Esophagus squamous epithelium (tissue), 5 donors: ENCODE results near the gene SERHL2. TPM values are rescaled to one million over a fixed set of nuclear protein-coding genes. Genes with fewer than 3 reads are reported as not detected.
"Not testable (repeated sequence)": the region's sequence is repeated elsewhere in the genome, so short reads cannot be mapped to it uniquely, and the experiment has no call there.

Experiments used
- DNase-seq: peaks from one replicate; lab custom pipeline; 2025; lab: John Stamatoyannopoulos, UW
- H3K27ac ChIP-seq, 4 donors: fragments of 200-600 bp; sonication (generic); one replicate each; pipeline ENCODE4 v1.5.1; 2016 to 2019; ENCODE audit warnings: mild to moderate bottlenecking in 1 of 4
- H3K27me3 ChIP-seq, 4 donors: fragments of 200-600 bp; sonication (generic); 1 replicate in 3 of 4; 2 replicates in 1 of 4; pipeline versions ENCODE4 v1.5.1 to v1.6.0; 2017 to 2021; ENCODE audit warnings: antibody characterized with exemption in 1 of 4
- H3K36me3 ChIP-seq, 3 donors: fragments of 200-600 bp; sonication (generic); one replicate each; pipeline ENCODE4 v1.5.1; 2016 to 2019
- H3K4me1 ChIP-seq, 3 donors: fragments of 200-600 bp; sonication (generic); one replicate each; pipeline ENCODE4 v1.5.1; 2017 to 2019
- H3K4me3 ChIP-seq, 4 donors: fragments of 200-600 bp; sonication (generic); 1 replicate in 3 of 4; 2 replicates in 1 of 4; pipeline ENCODE4 v1.5.1; 2016 to 2019; ENCODE audit warnings: mild to moderate bottlenecking in 2 of 4, moderate library complexity in 1 of 4
- H3K9me3 ChIP-seq, 3 donors: fragments of 200-600 bp; sonication (generic); one replicate each; pipeline ENCODE4 v1.5.1; 2016 to 2019
- POLR2A ChIP-seq, 4 donors: fragments of 450-650 bp; IDR thresholded peaks; one replicate each; pipeline ENCODE4 v1.6.1; 2017; ENCODE audit warnings: antibody characterized with exemption in 4 of 4, mild to moderate bottlenecking in 4 of 4, moderate library complexity in 3 of 4
- WGBS, 2 donors: methylation state at CpG; one replicate each; pipeline ENCODE4 v1.1.5; 2018; 5-methylcytosine and 5-hydroxymethylcytosine counted together
- intact Hi-C: fragments of 100-400 bp; cut with DNase I; formaldehyde crosslinking; loops from one replicate; pipeline ENCODE4 v1.15.0; 2022
- total RNA-seq, 4 donors: library from RNA; depleted of rRNA; stranded (reverse); fragments of >200 nt; gene quantifications; one replicate each; pipeline ENCODE4 v1.1.0, GENCODE V29; 2016
- TF ChIP-seq, protein P1 (sequence below), 6 experiments: fragments of 450-650 bp in 4 of 6; fragments of 200-600 bp in 2 of 6; sonication (generic) in 2 of 6; IDR thresholded peaks; one replicate each; pipeline ENCODE4 v1.5.1; 2016 to 2019; ENCODE audit warnings: antibody characterized with exemption in 6 of 6, mild to moderate bottlenecking in 4 of 6, moderate library complexity in 4 of 6
- donor health status: DM: yes; HTN: yes; CAD: no.

Gene SERHL2
- total RNA-seq, 4 donors from 2014 or later, result 2.1 to 5.1 (median 3.6) TPM

DNA sequence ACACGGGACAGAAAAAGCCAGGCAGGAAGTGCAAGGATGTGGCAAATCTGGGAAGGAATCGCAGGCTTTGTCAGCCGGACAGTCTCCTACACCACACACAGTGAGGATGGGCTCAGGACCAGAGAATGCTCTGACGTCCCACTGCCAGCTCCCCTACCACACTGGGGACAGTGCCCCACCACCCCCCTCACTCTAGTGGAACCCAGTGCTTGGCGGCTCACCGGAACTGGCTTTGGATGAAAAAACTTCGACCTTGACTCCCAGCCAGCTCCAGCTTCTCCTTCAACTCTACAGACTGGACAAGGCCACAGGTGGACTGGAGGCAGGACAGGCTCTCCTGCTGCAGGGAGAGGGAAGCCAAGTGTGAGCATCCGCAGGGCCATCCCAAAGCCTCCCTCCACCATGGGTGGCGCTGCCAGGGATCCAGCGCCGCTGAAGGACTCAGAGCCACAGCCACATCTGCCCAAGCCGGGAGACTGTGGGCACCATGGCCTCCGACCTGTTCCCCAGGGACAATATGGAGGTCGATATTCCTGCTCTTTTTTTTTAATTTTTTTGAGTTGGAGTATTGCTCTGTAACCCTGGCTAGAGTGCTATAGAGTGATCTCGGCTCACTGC lies 24.0 kb downstream of the SERHL2 start:
- H3K36me3 ChIP-seq, result peaks cover 5 to 73% (median 8%) of the 10 kb centered on the region in 3 donors
- DNase-seq, result no peak
- peaks cover 7 to 19% (median 8%) of the 10 kb centered on the region in 3 donors for H3K4me1 ChIP-seq
- WGBS, 2 donors, result 88 to 95% methylated on average over 5 to 11 of the region's 15 CpGs
- TF ChIP-seq, protein P1, sequence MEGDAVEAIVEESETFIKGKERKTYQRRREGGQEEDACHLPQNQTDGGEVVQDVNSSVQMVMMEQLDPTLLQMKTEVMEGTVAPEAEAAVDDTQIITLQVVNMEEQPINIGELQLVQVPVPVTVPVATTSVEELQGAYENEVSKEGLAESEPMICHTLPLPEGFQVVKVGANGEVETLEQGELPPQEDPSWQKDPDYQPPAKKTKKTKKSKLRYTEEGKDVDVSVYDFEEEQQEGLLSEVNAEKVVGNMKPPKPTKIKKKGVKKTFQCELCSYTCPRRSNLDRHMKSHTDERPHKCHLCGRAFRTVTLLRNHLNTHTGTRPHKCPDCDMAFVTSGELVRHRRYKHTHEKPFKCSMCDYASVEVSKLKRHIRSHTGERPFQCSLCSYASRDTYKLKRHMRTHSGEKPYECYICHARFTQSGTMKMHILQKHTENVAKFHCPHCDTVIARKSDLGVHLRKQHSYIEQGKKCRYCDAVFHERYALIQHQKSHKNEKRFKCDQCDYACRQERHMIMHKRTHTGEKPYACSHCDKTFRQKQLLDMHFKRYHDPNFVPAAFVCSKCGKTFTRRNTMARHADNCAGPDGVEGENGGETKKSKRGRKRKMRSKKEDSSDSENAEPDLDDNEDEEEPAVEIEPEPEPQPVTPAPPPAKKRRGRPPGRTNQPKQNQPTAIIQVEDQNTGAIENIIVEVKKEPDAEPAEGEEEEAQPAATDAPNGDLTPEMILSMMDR (IDR thresholded peaks at IDR 0.05), result no peak
- no peak for TF ChIP-seq POLR2A (IDR thresholded peaks at IDR 0.05)
- H3K27ac ChIP-seq, result no peak overlapping the region
- intact Hi-C loops, result no loop called here
- no peak overlapping the region for H3K4me3 ChIP-seq
- H3K27me3 ChIP-seq, result no peaks in the 10 kb centered on the region
- H3K9me3 ChIP-seq, result no peaks in the 10 kb centered on the region

GRCh38 chr22:42580040-42580439 lies 26.3 kb downstream of the SERHL2 start:
- DNase-seq, H3K9me3 ChIP-seq, H3K27ac ChIP-seq, intact Hi-C loops, H3K4me3 ChIP-seq, H3K27me3 ChIP-seq: not testable (repeated sequence)
- peaks cover 7 to 74% (median 16%) of the 10 kb centered on the region in 3 donors for H3K36me3 ChIP-seq
- peaks cover 7 to 19% (median 8%) of the 10 kb centered on the region in 3 donors for H3K4me1 ChIP-seq
- 70 to 92% methylated on average over 2 of the region's 4 CpGs for WGBS, 2 donors

DNA sequence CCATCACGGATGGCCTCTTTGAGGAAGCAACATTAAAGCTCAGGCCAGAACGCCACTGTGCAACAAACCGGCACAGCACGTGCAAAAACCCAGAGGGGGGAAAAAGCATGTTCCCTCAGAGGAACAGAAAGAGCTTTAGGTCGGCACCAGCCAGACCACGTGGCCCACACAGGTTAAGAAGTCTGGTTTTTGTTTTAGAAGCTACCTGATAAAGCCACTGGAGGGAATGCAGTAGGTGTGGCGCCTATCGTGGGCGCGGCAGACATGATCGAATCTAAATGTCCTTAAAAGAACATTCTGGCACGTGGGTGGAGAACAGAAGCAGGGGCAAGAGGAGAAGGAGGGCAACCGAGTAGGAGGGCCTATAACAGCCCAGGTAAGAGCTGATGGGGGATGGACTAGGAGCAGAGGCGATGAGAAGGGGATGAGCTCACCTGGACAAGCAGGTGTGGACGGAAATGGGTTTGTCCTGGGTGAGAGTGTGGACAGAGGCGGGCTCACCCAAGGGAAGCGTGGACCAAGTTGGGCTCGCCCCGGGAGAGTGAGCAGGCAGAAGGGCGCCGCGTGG lies 27.5 kb downstream of the SERHL2 start:
- DNase-seq, intact Hi-C loops, H3K27me3 ChIP-seq, H3K9me3 ChIP-seq: not testable (repeated sequence)
- peak overlapping the region; percentile 70 to 86 (median 82) for H3K27ac ChIP-seq
- peaks cover 7 to 19% (median 8%) of the 10 kb centered on the region in 3 donors for H3K4me1 ChIP-seq
- peaks cover 15 to 78% (median 26%) of the 10 kb centered on the region in 3 donors for H3K36me3 ChIP-seq
- 0% methylated on average over 7 to 9 of the region's 22 CpGs for WGBS, 2 donors
- peak overlapping the region; percentile 76 to 95 (median 82) for H3K4me3 ChIP-seq

- peak overlapping the region; percentile 76 to 95 (median 82) for H3K4me3 ChIP-seq
- H3K36me3 ChIP-seq, result peaks cover 15 to 78% (median 30%) of the 10 kb centered on the region in 3 donors
- H3K9me3 ChIP-seq, result no peaks in the 10 kb centered on the region
- H3K27me3 ChIP-seq, result no peaks in the 10 kb centered on the region
- H3K27ac ChIP-seq, result peak overlapping the region; percentile 70 to 86 (median 82)
- H3K4me1 ChIP-seq, result peaks cover 7 to 19% (median 8%) of the 10 kb centered on the region in 3 donors
- TF ChIP-seq, protein P1 (IDR thresholded peaks at IDR 0.05), result no peak
- TF ChIP-seq POLR2A (IDR thresholded peaks at IDR 0.05), result peak in 2 of 4 donors; percentile 27 to 53
- intact Hi-C loops, result no loop called here
- WGBS, 2 donors, result 24 to 36% methylated on average over 9 to 13 of the region's 64 CpGs
- DNase-seq, result no peak
Observed at GRCh38 chr22:42581762-42582716, 28.3 kb downstream of the SERHL2 start.

- H3K36me3 ChIP-seq, result peaks cover 20 to 78% (median 32%) of the 10 kb centered on the region in 3 donors
- no peak overlapping the region for H3K27ac ChIP-seq
- H3K27me3 ChIP-seq, result no peaks in the 10 kb centered on the region
- DNase-seq, result no peak
- peaks cover 7 to 19% (median 8%) of the 10 kb centered on the region in 3 donors for H3K4me1 ChIP-seq
- intact Hi-C loops, result no loop called here
- TF ChIP-seq, protein P1 (IDR thresholded peaks at IDR 0.05), result no peak
- TF ChIP-seq POLR2A (IDR thresholded peaks at IDR 0.05), result no peak
- WGBS, 2 donors, result 75 to 89% methylated on average over 1 of the region's 1 CpG
- H3K4me3 ChIP-seq, result no peak overlapping the region
- no peaks in the 10 kb centered on the region for H3K9me3 ChIP-seq
Observed at GRCh38 chr22:42582987-42583386, 29.2 kb downstream of the SERHL2 start.
